H1 (cell line): Measurements from ENCODE around the gene MAP3K14. TPM values are rescaled to one million over a fixed set of nuclear protein-coding genes. Genes with fewer than 3 reads are reported as not detected.

Experiments used
- CTCF ChIA-PET: fragments of 300-600 bp; sonication (Branson Sonifier 250); formaldehyde crosslinking; loops from one replicate; lab custom pipeline; 2021; ENCODE audit not compliant: partially characterized antibody; lab: Charles Lee
- POLR2A ChIA-PET: fragments of 300-600 bp; sonication (Branson Sonifier 250); formaldehyde crosslinking; loops from one replicate; lab custom pipeline; 2021; ENCODE audit warnings: inconsistent platforms; ENCODE audit not compliant: partially characterized antibody; lab: Charles Lee
- DNase-seq, 2 experiments: peaks; one replicate each; pipeline versions ENCODE4 v3.0.0 to v3.0.0-alpha.2; 2010 to 2022; ENCODE audit warnings: low spot score in 2 of 2, low read depth in 1 of 2, mixed read lengths in 1 of 2
- FAIRE-seq: peaks from 2 replicates; lab custom pipeline; 2011; peaks lifted over from hg19 to GRCh38; lab: Jason Lieb, UNC
- H2AFZ ChIP-seq: 2 replicates; pipeline ENCODE4 v1.8.1; 2012; ENCODE audit warnings: low read length, inconsistent platforms
- H2AK5ac ChIP-seq: 2 replicates; pipeline ENCODE4 v1.6.1; 2013; ENCODE audit warnings: low read depth, low read length
- H2BK120ac ChIP-seq: replicated peaks from 2 replicates; pipeline ENCODE3; 2013; ENCODE audit warnings: low read depth, low read length, inconsistent platforms
- H2BK12ac ChIP-seq: 2 replicates; pipeline ENCODE4 v1.6.1; 2013; ENCODE audit warnings: low read depth, low read length
- H2BK15ac ChIP-seq: 2 replicates; pipeline ENCODE4 v1.6.1; 2013; ENCODE audit warnings: low read length
- H2BK20ac ChIP-seq: 2 replicates; pipeline ENCODE4 v1.6.1; 2013; ENCODE audit warnings: low read length
- H2BK5ac ChIP-seq: 2 replicates; pipeline ENCODE4 v1.6.1; 2013; ENCODE audit warnings: low read depth, low read length
- H3K14ac ChIP-seq: 2 replicates; pipeline ENCODE4 v1.6.1; 2013; ENCODE audit warnings: inconsistent platforms; ENCODE audit not compliant: insufficient read length
- H3K18ac ChIP-seq: 2 replicates; pipeline ENCODE4 v1.6.1; 2013; ENCODE audit warnings: low read length; ENCODE audit errors: extremely low read depth
- H3K23ac ChIP-seq: 2 replicates; pipeline ENCODE4 v1.6.1; 2013; ENCODE audit warnings: inconsistent platforms; ENCODE audit not compliant: insufficient read length
- H3K23me2 ChIP-seq: 2 replicates; pipeline ENCODE4 v1.6.1; 2013; ENCODE audit warnings: low read depth, low read length
- H3K27ac ChIP-seq: 2 replicates; pipeline ENCODE4 v1.6.1; 2011; ENCODE audit warnings: low read depth, low read length, inconsistent platforms
- H3K27me3 ChIP-seq, 4 experiments: replicated peaks in 1 of 4; 1 replicate in 1 of 4; 2 replicates in 3 of 4; pipeline versions ENCODE4 v1.6.1 to v1.8.1; 2011 to 2013; ENCODE audit warnings: low read length in 3 of 4, mild to moderate bottlenecking in 3 of 4, inconsistent platforms in 2 of 4, mixed read lengths in 2 of 4, moderate library complexity in 1 of 4; ENCODE audit not compliant: control insufficient read depth in 3 of 4, insufficient read depth in 3 of 4; ENCODE audit errors: extremely low read depth in 1 of 4
- H3K36me3 ChIP-seq, 4 experiments: 2 replicates each; pipeline versions ENCODE4 v1.6.1 to v1.8.1; 2011 to 2013; ENCODE audit warnings: mild to moderate bottlenecking in 4 of 4, low read length in 3 of 4, moderate library complexity in 2 of 4, control low read depth in 1 of 4, inconsistent platforms in 1 of 4; ENCODE audit not compliant: insufficient read depth in 4 of 4, control insufficient read depth in 2 of 4
- H3K4ac ChIP-seq: replicated peaks from 2 replicates; pipeline ENCODE3; 2013; ENCODE audit warnings: low read length, low read depth, mixed read lengths, inconsistent platforms; ENCODE audit not compliant: insufficient read length
- H3K4me1 ChIP-seq, 4 experiments: replicated peaks in 1 of 4; 1 replicate in 1 of 4; 2 replicates in 3 of 4; pipeline versions ENCODE4 v1.6.1 to v1.8.1; 2011 to 2013; ENCODE audit warnings: low read length in 3 of 4, inconsistent platforms in 2 of 4, mixed read lengths in 1 of 4; ENCODE audit not compliant: insufficient read depth in 4 of 4, control insufficient read depth in 3 of 4
- H3K4me2 ChIP-seq, 2 experiments: 2 replicates each; pipeline versions ENCODE4 v1.6.1 to v1.8.1; 2011 to 2013; ENCODE audit warnings: low read depth in 2 of 2, low read length in 2 of 2, control low read depth in 1 of 2, inconsistent platforms in 1 of 2, mild to moderate bottlenecking in 1 of 2; ENCODE audit not compliant: insufficient read depth in 1 of 2
- H3K4me3 ChIP-seq, 4 experiments: fragments of 200-600, 300-600 bp in 1 of 4; sonication (generic), shearing (Covaris generic), sonication (Bioruptor Twin) in 1 of 4; 2 replicates each; pipeline versions ENCODE4 v1.5.1 to v1.8.1; 2011 to 2016; ENCODE audit warnings: low read length in 4 of 4, low read depth in 3 of 4, control low read depth in 2 of 4, inconsistent platforms in 2 of 4, mild to moderate bottlenecking in 2 of 4, mixed read lengths in 1 of 4, moderate library complexity in 1 of 4; ENCODE audit not compliant: insufficient read depth in 2 of 4; ENCODE audit errors: extremely low read depth in 1 of 4
- H3K56ac ChIP-seq: replicated peaks from 2 replicates; pipeline ENCODE3; 2013; ENCODE audit warnings: low read depth, mild to moderate bottlenecking, mixed read lengths, low read length, inconsistent platforms; ENCODE audit not compliant: insufficient read length
- H3K79me1 ChIP-seq: 2 replicates; pipeline ENCODE4 v1.6.1; 2013; ENCODE audit warnings: low read depth, low read length, control low read depth
- H3K79me2 ChIP-seq, 2 experiments: 2 replicates each; pipeline versions ENCODE4 v1.6.1 to v1.8.1; 2012 to 2013; ENCODE audit warnings: low read length in 2 of 2, mild to moderate bottlenecking in 2 of 2, inconsistent platforms in 1 of 2; ENCODE audit not compliant: insufficient read depth in 2 of 2, control insufficient read depth in 1 of 2
- H3K9ac ChIP-seq, 4 experiments: replicated peaks in 1 of 4; 1 replicate in 1 of 4; 2 replicates in 3 of 4; pipeline versions ENCODE4 v1.6.1 to v1.8.1; 2011 to 2013; ENCODE audit warnings: low read depth in 3 of 4, low read length in 3 of 4, control low read depth in 2 of 4, mild to moderate bottlenecking in 2 of 4, moderate library complexity in 2 of 4, inconsistent platforms in 1 of 4; ENCODE audit errors: extremely low read depth in 1 of 4
- H3K9me3 ChIP-seq, 2 experiments: 2 replicates each; pipeline versions ENCODE4 v1.6.1 to v1.8.1; 2012 to 2013; ENCODE audit warnings: mild to moderate bottlenecking in 2 of 2, moderate library complexity in 2 of 2, control low read depth in 1 of 2, inconsistent platforms in 1 of 2, low read depth in 1 of 2, low read length in 1 of 2, mixed read lengths in 1 of 2; ENCODE audit not compliant: insufficient read depth in 2 of 2
- H4K20me1 ChIP-seq, 2 experiments: replicated peaks in 1 of 2; 2 replicates each; pipeline versions ENCODE3 to v1.8.1; 2011 to 2013; ENCODE audit warnings: inconsistent platforms in 2 of 2, low read length in 2 of 2, mild to moderate bottlenecking in 1 of 2; ENCODE audit not compliant: insufficient read depth in 2 of 2, control insufficient read depth in 1 of 2
- H4K5ac ChIP-seq: 2 replicates; pipeline ENCODE4 v1.6.1; 2013; ENCODE audit warnings: low read length, low read depth, mixed read lengths, inconsistent platforms; ENCODE audit not compliant: insufficient read length
- H4K8ac ChIP-seq: 2 replicates; pipeline ENCODE4 v1.8.0; 2013; ENCODE audit warnings: mild to moderate bottlenecking, moderate library complexity, low read length, inconsistent platforms; ENCODE audit not compliant: insufficient read depth; ENCODE audit errors: extremely low read depth
- H4K91ac ChIP-seq: replicated peaks from 2 replicates; pipeline ENCODE3; 2013; ENCODE audit warnings: low read length, mixed read lengths, inconsistent platforms; ENCODE audit not compliant: insufficient read length
- FOSL1 ChIP-seq: IDR thresholded peaks from 2 replicates; pipeline ENCODE4 v1.6.1; 2011; ENCODE audit warnings: mild to moderate bottlenecking, low read depth, low read length, moderate library complexity; ENCODE audit not compliant: insufficient read depth
- SUZ12 ChIP-seq: fragments of 200-600 bp; sonication (generic); IDR thresholded peaks from 2 replicates; pipeline ENCODE4 v1.6.1; 2012; ENCODE audit warnings: mild to moderate bottlenecking, inconsistent platforms, low read length, moderate library complexity, mixed read lengths
- YY1 ChIP-seq: IDR thresholded peaks from 2 replicates; pipeline ENCODE4 v1.6.1; 2011; ENCODE audit warnings: low read depth, mild to moderate bottlenecking, low read length
- WGBS, 2 experiments: shearing (Covaris generic) in 1 of 2; methylation state at CpG; one replicate each; pipeline versions ENCODE4 v1.1.6 to v1.1.7; 2013 to 2015; ENCODE audit warnings: low lambda C conversion rate in 2 of 2, mixed read lengths in 2 of 2, inconsistent platforms in 1 of 2, low coverage in 1 of 2, missing lambda C conversion rate in 1 of 2; ENCODE audit not compliant: insufficient replicate concordance in 2 of 2, insufficient coverage in 1 of 2, insufficient read length in 1 of 2; ENCODE audit errors: extremely low coverage in 1 of 2, missing lambda C conversion rate in 1 of 2; 5-methylcytosine and 5-hydroxymethylcytosine counted together
- polyA plus RNA-seq, 7 experiments: library from polyadenylated mRNA; depleted of rRNA in 3 of 7; stranded (reverse) in 5 of 7; unstranded in 2 of 7; fragments of >200 nt in 5 of 7; fragments of 200-250 nt in 2 of 7; gene quantifications; 1 replicate in 5 of 7; 2 replicates in 1 of 7; 4 replicates in 1 of 7; pipeline versions ENCODE4 v1.2.1 to v1.2.3, GENCODE V29; 2011 to 2013; ENCODE audit warnings: missing spikeins in 2 of 7, mixed read lengths in 2 of 7
- total RNA-seq: library from RNA; stranded (reverse); fragmentation: NEBNext Ultra II Directional; extraction: Animal tissue kit (Norgen Biotek cat#: 25700); gene quantifications from 2 replicates; pipeline ENCODE4 v1.2.1, GENCODE V29; 2021
- TF ChIP-seq, protein P1 (sequence below), 3 experiments: IDR thresholded peaks; 1 replicate in 2 of 3; 2 replicates in 1 of 3; pipeline versions ENCODE4 v1.5.1 to v1.6.1; 2011; ENCODE audit warnings: low read length in 3 of 3, mild to moderate bottlenecking in 3 of 3, inconsistent platforms in 2 of 3, low read depth in 1 of 3, moderate library complexity in 1 of 3; ENCODE audit not compliant: insufficient read depth in 1 of 3; ENCODE audit errors: control extremely low read depth in 1 of 3

Gene MAP3K14
- total and polyA plus RNA-seq, 2 of the 8 experiments (the other 6 are each of a cell fraction or from before 2014, with no cell fraction given): 5.2 to 6.1 TPM

DNA sequence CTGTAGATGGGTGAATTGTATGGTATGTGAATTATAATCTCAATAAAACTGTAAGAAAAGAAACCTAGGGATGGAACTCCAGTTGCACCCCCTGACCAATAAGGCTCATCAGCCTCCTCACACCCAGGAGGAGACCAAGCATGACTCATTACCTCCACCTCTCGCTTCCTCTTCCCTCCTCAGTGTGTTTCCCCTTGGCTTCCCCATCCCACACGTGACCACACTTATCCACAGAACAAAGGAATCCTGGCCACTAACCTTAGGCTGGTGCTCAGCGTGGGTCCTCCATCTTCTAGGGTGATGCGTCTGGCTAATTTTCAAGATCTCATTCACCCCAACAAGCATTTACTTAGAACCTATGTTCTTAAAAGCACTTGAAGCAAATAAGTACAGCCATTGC, 36.2 kb upstream of the MAP3K14 start:
- Histone ChIP-seq H2BK5ac (no peak overlapping the region), H3K18ac (no peak overlapping the region), H3K9me3 (0 out of 4 replicates have a peak, but pooled peaks cover 0 to 2% of the 10 kb centered on the region in 2 experiments), H3K79me1 (no peaks in the 10 kb centered on the region), H2AK5ac (no peak overlapping the region), H3K79me2 (no peaks in the 10 kb centered on the region), H4K5ac (no peak overlapping the region), H3K4me3 (no peak overlapping the region), H2AFZ (no peak overlapping the region), H3K27me3 (no peaks in the 10 kb centered on the region), H2BK12ac (no peak overlapping the region), H2BK120ac (no peak overlapping the region), H3K56ac (no peak overlapping the region), H3K23ac (no peak overlapping the region), H2BK20ac (peak overlapping the region; percentile 52; the same call in 1 of the 2 replicates), H2BK15ac (peak overlapping the region; percentile 48; the same call in 1 of the 2 replicates), H3K36me3 (no peaks in the 10 kb centered on the region), H4K8ac (no peak overlapping the region), H3K4me1 (no peaks in the 10 kb centered on the region; a peak in 1 of 7 replicates), H4K20me1 (no peaks in the 10 kb centered on the region), H4K91ac (no peak overlapping the region), H3K9ac (no peak overlapping the region), H3K4me2 (no peak overlapping the region), H3K4ac (no peak overlapping the region), H3K14ac (no peak overlapping the region), H3K27ac (no peak overlapping the region), H3K23me2 (no peaks in the 10 kb centered on the region; the same call in 1 of the 2 replicates)
- CTCF ChIA-PET: no interaction called here
- POLR2A ChIA-PET: interaction anchor here (0.7 kb wide), 1 partner anchor 18 kb away, joined by 3 read pairs; no protein-coding TSS in a partner anchor
- FAIRE-seq (no peak), DNase-seq (no peak)
- 91% methylated on average over 4 of the region's 4 CpGs; no CpG with 5 or more reads in 1 of the 2 experiments for WGBS, 2 experiments
- TF ChIP-seq SUZ12 (no peak), FOSL1 (no peak), YY1 (no peak)
- TF ChIP-seq, protein P1, sequence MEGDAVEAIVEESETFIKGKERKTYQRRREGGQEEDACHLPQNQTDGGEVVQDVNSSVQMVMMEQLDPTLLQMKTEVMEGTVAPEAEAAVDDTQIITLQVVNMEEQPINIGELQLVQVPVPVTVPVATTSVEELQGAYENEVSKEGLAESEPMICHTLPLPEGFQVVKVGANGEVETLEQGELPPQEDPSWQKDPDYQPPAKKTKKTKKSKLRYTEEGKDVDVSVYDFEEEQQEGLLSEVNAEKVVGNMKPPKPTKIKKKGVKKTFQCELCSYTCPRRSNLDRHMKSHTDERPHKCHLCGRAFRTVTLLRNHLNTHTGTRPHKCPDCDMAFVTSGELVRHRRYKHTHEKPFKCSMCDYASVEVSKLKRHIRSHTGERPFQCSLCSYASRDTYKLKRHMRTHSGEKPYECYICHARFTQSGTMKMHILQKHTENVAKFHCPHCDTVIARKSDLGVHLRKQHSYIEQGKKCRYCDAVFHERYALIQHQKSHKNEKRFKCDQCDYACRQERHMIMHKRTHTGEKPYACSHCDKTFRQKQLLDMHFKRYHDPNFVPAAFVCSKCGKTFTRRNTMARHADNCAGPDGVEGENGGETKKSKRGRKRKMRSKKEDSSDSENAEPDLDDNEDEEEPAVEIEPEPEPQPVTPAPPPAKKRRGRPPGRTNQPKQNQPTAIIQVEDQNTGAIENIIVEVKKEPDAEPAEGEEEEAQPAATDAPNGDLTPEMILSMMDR (IDR thresholded peaks at IDR 0.05; ENCODE audit: control extremely low read depth in 1 of 3, insufficient read depth in 1 of 3, low read depth in 1 of 3, low read length in 3 of 3): no peak
